Stimulated activated CD4-positive, alpha-beta T cell treated with anti-CD3 and anti-CD28 coated beads, Interleukin-1b, Interleukin-23, amount 100 ng/mL, for 24 hours (primary cell): ENCODE results near the gene GP9.

Experiments
- DNase-seq, 4 experiments: peaks; one replicate each; pipeline ENCODE4 v3.0.0-alpha.2; 2020; ENCODE audit warnings: low read depth in 4 of 4, low spot score in 1 of 4

Gene GP9

DNA sequence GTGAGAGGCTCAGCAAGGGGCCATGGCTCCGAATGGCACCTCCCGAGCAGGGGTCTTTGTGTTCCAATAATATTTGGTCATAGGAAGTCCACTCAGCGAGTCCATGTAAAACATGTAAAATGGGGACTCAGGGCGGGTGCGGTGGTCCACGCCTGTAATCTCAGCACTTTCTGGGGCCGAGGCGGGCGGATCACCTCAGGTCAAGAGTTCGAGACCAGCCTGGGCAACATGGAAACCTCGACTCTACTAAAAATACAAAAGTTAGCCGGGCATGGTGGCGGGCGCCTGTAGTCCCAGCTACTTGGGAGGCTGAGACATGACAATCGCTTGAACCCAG, 33.1 kb upstream of the GP9 start:
- DNase-seq, result peak in 1 of 4 experiments; percentile 7

DNA sequence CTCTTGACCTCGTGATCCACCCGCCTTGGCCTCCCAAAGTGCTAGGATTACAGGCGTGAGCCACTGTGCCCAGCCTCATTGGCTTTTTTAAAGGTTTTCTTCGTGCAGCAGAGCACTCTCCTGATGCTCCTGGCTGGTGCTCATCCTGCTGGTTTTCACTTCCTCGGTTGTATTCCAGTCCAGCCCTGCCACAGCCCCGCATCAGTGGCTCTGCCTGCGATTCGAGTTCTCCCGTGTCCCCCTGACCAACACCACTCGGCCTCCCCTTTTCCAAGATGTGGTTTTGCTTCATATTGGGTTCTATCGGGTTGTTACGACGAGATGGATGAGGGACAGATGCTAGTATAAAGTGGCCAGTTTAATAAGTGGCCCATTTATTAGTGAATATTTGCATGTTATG, 31.7 kb upstream of the GP9 start:
- DNase-seq, result no peak

DNA sequence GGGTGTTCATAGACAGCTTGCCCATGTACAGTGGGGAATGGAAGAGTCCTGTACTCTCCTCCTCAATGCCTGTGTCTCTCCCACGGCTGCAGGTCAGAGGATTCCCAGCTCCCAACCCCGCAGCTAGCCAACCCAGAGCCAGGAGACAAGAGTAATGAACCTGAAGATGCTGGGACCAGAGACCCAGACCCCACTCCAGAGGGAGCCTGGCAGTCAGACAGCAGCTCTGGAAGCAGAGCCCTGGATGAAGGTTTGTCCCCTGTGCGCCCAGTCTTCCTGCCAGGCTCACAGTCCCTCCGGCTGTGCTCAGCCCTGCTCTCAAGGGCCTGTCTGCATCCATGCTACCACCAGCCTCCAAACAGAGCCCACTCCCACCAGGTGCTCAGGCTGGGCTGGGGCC, 30.0 kb upstream of the GP9 start:
- DNase-seq, result no peak

DNA sequence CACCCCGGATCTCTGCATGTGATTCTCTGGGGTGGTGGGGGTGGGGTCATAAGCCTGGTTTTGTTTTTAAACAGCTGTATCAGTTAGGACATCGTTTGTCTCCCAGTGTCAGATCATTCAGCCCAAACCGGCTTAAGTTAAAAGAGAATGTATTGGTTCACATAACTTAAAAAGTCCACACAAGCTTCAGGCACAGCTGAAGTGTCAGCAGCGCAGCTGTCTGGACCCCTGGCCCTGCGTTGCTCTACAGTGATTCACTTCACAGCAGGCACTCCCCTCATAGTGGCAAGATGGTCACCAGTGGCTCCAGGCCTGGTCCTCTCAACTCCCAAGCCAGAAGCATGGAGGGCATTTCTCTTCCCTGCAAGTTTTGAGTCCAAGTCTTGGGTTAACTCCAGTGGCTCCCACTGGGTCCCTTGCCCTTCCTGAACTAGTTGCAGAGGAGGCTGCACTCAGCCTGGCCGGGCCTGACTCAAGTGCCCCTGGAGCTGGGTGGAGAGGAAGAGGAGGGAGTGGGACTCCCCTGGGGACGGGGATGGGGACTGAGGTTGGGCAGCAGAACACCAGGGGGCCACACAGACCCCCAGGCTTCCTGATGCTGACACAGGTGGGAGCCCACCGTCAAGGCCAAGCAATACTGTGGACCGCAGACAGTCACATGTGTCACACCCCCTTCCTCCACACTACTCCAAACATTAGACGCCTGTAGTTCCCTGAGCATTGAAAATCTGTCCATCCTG, 28.9 kb upstream of the GP9 start:
- no peak for DNase-seq

- no peak for DNase-seq
These were observed 27.9 kb upstream of the GP9 start for GRCh38 chr3:129032716-129033115.

DNA sequence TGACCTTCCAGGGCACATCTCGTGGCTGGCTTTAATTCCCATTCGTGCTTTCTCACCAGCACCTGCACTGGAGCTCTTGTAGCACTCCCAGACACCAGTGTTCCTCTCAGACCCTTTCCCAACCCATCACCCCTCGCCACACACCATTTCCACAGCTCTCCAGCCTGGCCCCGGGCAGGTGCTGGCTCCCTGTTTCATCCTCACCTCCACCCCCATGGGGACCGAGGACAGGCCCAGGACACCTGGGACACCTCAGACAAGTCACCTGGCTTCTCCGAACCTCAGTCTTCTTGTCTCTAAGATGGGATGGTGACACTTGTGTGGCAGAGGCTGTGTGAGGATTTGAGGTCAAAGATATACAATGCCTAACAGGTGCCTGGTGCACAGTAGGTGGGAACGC, 27.4 kb upstream of the GP9 start:
- DNase-seq, result no peak

DNA sequence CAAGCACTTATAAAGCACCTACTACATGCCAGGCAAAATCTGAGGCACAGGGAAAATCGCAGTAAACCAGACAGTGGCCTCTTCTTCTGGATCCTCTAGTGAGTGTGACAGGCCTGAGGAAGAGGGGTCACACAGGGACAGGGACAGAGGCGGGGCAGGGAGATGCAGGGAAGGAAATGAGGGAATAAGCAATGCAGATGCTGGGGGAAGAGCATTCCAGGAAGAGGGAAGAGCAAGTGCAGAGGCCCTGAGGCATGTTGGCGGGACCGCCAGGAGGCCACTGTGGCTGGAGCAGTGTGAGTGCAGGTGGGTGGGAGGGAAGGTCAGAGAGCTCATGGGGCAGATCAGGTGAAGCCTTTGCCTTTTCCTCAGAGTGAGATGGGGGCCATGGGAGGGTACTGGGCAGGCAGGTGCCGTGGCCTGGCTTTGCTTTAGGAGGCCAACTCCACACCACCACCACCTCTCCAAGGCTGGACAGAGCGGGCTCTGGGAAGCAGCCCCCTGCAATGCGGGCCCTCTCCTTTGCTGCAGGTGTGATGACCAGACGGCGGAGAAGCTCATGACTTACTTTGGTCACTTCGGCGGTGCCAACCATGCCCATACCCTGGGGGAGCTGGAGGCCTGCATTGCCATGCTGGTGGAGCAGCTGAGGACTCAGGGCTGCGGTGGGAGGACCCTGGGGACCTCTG, 26.8 kb upstream of the GP9 start:
- DNase-seq, result no peak

GRCh38 chr3:129034642-129035041, 25.9 kb upstream of the GP9 start:
- no peak for DNase-seq

- DNase-seq, result no peak
These were observed 25.0 kb upstream of the GP9 start for GRCh38 chr3:129035360-129036221.

DNA sequence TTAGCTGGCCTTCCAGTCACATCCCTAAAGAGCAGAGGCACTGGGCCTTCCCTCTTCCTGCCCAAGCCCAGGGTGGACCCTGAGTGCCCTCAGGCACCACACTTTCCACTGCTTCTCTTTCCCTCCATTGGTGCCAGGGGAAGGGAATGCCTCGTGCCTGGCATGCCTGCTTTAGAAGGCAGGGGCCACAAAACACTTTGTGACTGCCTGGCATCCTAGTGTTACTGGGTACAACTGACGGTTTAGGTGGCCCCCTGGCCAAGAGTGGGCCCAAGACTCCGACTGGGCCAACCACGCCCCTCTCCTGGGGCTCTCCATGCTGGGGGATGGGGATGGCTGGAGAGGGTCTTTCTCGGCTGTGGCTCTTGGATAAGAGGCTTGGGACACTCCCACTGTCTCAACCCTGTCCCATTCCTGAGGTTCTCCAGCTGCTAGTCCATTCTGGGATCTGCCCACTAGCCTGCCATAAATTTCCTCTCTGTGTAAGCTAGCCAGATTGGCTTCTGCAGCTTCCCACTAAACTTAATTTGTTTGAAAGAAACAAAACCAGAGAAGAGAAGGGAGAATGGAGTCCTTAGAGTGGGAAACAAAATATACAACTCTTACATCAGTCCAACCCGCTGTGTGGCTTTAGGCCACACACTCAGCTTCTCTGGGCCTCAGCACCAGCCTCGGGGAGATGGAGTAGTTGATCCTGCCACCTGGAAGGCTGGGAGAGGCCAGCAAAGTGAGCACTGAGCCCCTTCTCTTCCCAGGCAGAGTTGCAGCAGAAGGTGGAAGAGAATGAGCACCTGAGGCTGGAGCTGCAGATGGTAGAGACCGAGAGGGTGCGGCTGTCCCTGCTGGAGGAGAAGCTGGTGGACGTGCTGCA, 24.1 kb upstream of the GP9 start:
- no peak for DNase-seq

DNA sequence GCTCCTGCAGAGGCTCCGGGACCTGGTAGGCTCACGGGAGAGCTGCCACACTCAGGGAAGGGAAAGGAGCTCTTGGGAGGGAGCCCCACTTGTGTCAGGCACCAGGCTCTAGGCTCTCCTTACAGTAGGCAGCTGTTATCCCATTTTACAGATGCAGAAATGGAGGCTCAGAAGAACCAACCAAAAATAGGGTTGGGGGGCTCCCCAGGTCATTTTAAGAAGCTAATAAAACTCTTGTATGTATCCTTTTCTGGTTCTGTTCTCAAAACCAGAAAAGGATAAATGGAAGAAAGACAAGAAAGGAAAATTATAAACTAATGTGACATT, 23.5 kb upstream of the GP9 start:
- DNase-seq, result no peak

DNA sequence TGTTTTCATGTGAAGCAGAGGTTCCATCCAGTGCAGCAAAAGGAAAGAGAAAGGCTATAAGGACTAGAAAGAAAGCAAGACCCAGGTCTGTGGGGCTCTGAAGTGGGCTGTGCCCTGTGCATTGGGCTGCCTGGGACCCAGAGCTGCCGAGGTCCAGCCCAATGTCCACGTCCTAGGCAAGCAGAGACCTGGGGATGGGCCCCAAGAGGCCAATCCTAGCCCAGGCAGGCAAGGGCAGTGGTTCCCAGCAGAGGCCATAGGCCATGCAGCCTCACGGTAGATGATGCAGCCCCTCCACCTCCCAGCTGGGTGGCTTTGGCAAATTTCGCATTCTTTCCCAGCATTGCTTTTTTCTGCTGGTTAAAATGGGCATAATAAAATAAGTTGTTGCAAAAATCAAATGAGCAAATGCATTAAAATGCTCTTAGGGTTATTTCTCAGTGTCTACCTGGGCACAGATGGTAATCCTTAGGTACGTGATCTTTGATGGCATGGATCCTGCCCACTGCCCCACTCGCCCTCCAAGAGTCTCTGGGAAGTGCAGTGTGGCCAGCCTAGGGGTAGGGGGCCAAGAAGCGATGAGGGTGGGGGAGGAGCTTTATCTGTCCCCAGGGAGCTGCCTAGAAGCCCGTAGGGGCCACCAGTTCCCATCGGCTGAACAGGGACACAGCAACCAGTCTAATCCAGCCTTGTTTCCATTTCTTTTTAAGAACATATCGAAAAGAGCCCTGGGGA, 22.3 kb upstream of the GP9 start:
- DNase-seq, result no peak

GRCh38 chr3:129039271-129040038, 21.1 kb upstream of the GP9 start:
- DNase-seq, result no peak

DNA sequence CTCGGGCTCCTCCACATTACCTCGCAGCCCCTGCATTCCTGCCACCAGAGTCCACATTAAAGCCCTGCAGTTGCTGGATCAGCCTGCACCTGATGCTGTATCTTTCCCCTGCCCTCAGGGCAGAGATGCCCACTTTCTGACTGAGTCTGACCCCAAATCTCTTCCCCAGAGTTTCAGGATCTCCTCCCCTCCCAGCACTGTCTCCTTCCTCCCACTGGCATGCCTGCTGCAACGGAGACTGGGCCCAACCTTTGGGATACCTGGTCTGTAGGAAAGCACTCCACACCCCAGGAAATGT, 20.6 kb upstream of the GP9 start:
- no peak for DNase-seq

DNA sequence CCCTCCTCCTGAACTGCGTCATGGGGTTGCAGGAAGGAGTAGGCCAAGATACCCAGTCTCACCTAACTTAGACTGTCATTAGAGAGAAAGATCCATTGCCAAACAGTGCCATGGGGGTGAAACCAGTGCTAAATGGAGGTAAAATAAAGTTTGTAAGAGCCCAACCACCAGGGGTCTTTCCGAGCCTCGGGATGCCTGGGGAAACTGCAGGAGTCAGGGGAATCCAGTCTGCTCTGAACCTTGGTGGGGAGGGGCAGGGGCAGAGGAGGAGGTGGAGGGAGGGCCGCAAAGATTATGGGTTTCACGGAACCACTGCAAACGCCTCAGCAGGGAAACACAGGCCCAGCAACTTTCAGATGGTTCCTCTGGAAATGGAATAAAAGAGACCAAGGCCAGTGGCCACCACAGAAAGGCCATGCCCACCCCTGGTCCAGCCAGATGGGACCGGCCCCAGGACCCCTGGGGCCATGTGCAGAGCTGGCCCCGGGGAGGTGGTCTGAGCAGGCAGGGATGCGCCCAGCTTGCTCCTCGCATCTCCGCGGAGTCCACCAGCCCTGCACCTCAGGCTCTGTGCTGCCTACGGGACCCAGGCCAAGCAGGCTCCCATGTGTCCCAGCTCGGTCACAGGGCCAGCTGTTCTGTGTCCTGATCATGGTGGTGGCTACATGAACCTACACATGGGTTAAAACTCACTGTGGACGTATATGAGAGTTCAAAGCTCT, 19.8 kb upstream of the GP9 start:
- DNase-seq, result no peak

DNA sequence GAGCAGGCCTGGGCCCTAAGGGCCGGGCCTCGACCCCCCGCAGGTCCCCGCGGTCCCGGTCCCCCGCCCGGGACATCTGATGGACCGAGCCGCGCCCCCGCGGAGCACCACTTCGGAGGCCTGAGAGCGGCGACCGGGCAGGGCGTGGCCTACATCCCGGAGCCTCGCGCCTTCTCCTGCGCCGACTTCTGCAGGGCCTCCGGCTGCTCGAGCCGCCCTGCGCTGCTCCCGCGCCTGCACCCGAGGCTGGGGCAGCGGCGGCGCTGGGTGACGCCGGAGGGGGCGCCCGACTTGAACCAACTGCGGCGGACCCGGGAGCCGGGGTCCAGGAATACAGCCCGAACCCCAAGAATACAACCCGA, 14.9 kb upstream of the GP9 start:
- peak in 1 of 4 experiments; percentile 30 for DNase-seq

DNA sequence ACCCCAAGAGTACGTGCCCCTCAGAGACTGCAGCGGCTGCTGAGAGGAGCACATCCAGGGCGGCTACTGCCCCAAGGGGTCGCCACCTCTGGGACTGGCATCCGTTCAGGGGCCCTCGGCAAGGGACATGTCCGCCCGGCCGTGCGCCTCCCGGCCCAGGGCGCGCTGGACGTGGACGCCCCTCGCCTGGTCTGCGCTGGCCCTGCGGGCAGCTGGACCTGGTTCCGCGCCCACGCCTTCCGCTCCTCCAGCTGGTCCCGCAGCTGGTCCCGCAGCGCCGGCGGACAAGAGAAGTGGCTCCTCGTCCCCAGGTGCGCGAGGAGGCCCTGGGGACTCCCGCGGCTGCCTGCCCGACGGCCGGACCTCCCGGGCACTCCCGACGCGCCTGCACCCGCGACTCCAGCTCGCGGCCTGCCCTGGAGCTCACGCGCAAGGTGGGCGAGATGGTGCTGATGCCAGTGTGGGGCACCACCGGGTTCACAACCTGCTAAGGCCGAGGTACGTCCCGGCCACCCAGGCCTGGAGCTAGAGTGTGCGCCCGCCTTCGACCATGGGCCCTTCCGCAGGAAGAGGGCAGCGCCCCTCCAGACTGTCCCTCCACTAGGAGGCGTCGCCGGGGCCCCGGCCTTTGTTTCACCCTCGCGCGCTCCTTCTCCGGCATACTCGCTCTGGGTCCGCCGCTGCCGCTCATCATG, 14.4 kb upstream of the GP9 start:
- DNase-seq, result no peak

DNA sequence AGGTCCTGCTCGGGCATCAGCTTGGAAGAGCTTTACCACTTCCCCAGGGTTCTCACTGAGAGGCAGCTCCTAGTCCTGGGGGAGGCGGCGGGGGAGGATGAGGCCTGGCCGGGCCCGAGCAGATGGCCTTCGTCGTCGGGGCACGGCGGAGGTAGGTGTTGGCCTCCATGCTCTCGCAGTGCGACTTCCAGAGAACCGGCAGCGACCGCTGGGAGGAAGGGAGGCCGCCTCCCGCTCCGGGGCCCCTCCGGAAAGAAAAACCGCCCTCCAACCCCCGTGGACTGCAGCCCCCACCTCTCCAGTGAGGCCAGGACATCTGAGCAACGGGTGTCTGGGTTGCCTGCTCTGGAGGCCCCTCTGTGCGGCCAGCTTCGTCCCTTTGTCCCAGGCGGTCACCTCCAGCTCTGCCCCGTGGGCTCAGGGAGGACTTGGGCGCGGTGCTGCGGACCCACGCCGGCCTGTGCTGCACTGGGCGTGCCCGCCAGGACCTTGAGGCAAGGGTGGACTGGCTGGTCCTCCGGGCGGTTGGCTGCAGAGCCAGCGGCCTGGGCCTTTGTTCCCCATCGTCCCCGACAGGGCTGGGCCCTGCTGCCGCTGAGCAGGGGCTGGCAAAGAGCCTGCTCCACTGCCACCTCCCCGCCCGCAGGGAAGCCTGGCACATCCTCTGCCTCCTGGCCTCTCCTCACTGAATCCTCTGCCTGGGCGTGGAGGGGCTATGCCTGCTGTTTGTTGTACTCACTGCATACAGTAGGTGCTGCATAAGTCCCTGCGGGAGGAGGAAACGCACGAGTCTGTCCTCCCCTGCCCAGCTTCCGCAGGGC, 13.6 kb upstream of the GP9 start:
- no peak for DNase-seq
